Transverse colon (tissue), 4 donors: Measurements from ENCODE around the gene CHIC2. TPM values are rescaled to one million over a fixed set of nuclear protein-coding genes. Genes with fewer than 3 reads are reported as not detected.
A peak's percentile ranks its signal among the peaks of the same experiment; 100 is the strongest.

Experiments used
- DNase-seq: peaks from one replicate; pipeline ENCODE4 v3.0.0-alpha.2; 2019
- H3K27ac ChIP-seq, 4 donors: fragments of 200-600 bp; sonication (generic); 2 replicates each; pipeline ENCODE4 v1.5.1; 2016 to 2018; ENCODE audit warnings: inconsistent platforms in 4 of 4
- H3K27me3 ChIP-seq: fragments of 200-600 bp; sonication (generic); 2 replicates; pipeline ENCODE4 v1.5.1; 2017; ENCODE audit warnings: inconsistent platforms
- H3K36me3 ChIP-seq, 4 donors: fragments of 200-600 bp; sonication (generic); 2 replicates each; pipeline ENCODE4 v1.5.1; 2017 to 2019; ENCODE audit warnings: inconsistent platforms in 4 of 4
- H3K4me1 ChIP-seq, 4 donors: fragments of 200-600 bp; sonication (generic); 2 replicates each; pipeline ENCODE4 v1.5.1; 2017 to 2020; ENCODE audit warnings: inconsistent platforms in 4 of 4
- H3K4me3 ChIP-seq, 4 donors: fragments of 200-600 bp; sonication (generic); 1 replicate in 1 of 4; 2 replicates in 3 of 4; pipeline versions ENCODE4 v1.5.1 to v1.6.1; 2017 to 2019; ENCODE audit warnings: inconsistent platforms in 4 of 4
- H3K9me3 ChIP-seq, 2 donors: fragments of 200-600 bp; sonication (generic); 2 replicates each; pipeline ENCODE4 v1.5.1; 2017 to 2019; ENCODE audit warnings: inconsistent platforms in 2 of 2
- CTCF ChIP-seq, 5 experiments: fragments of 200-600 bp in 3 of 5; fragments of 450-650 bp in 2 of 5; sonication (generic) in 3 of 5; IDR thresholded peaks; 1 replicate in 2 of 5; 2 replicates in 3 of 5; pipeline ENCODE4 v1.5.1; 2016 to 2017; ENCODE audit warnings: antibody characterized with exemption in 5 of 5, inconsistent platforms in 3 of 5, mild to moderate bottlenecking in 2 of 5, moderate library complexity in 1 of 5
- EP300 ChIP-seq: sonication (generic); formaldehyde crosslinking; IDR thresholded peaks from one replicate; pipeline ENCODE4 v1.6.1; 2017; ENCODE audit warnings: antibody characterized with exemption, low read depth
- POLR2A ChIP-seq: fragments of 450-650 bp; IDR thresholded peaks from one replicate; pipeline ENCODE4 v1.6.1; 2016; ENCODE audit warnings: antibody characterized with exemption, mild to moderate bottlenecking, moderate library complexity
- POLR2AphosphoS5 ChIP-seq, 3 donors: sonication (generic); formaldehyde crosslinking; IDR thresholded peaks; one replicate each; pipeline ENCODE4 v1.6.1; 2016; ENCODE audit warnings: antibody characterized with exemption in 3 of 3
- WGBS, 2 donors: methylation state at CpG; one replicate each; pipeline ENCODE4 v1.1.5; 2018; ENCODE audit warnings: low coverage in 1 of 2; 5-methylcytosine and 5-hydroxymethylcytosine counted together
- in situ Hi-C, 4 donors: fragments of 200-750 bp; cut with MboI; loops; one replicate each; pipeline versions ENCODE4 v1.15.0 to v1.15.1; 2017; ENCODE audit warnings: low sequenced_read_pairs in 3 of 4, low pct_ligation_motif_present in 1 of 4, low pct_unique_long_range_greater_than_20kb in 1 of 4
- intact Hi-C: fragments of 100-400 bp; cut with DNase I; formaldehyde crosslinking; loops from one replicate; pipeline ENCODE4 v1.15.1; 2023; ENCODE audit warnings: low total_unique reads
- total RNA-seq, 4 donors: library from RNA; depleted of rRNA; stranded (reverse); fragments of >200 nt; gene quantifications; one replicate each; pipeline ENCODE4 v1.1.0, GENCODE V29; 2016

CHIC2 gene
- total RNA-seq, 4 donors from 2014 or later = 36.2 to 106 (median 52.0) TPM

GRCh38 chr4:54090404-54090803 is 26.0 kb upstream of the CHIC2 start:
- in situ Hi-C loops = no loop called here
- H3K9me3 ChIP-seq = no peaks in the 10 kb centered on the region
- TF ChIP-seq EP300 = no peak
- TF ChIP-seq POLR2AphosphoS5 (IDR thresholded peaks at IDR 0.05) = no peak
- TF ChIP-seq CTCF (IDR thresholded peaks at IDR 0.05) = no peak
- TF ChIP-seq POLR2A = no peak
- no peak overlapping the region for H3K27ac ChIP-seq
- no peak for DNase-seq
- no peaks in the 10 kb centered on the region for H3K36me3 ChIP-seq
- intact Hi-C loops = no loop called here
- no peak overlapping the region for H3K4me3 ChIP-seq
- peaks cover 0 to 31% (median 16%) of the 10 kb centered on the region in 4 donors for H3K4me1 ChIP-seq
- 88 to 90% methylated on average over 4 to 8 of the region's 8 CpGs for WGBS, 2 donors
- peaks cover 62% of the 10 kb centered on the region for H3K27me3 ChIP-seq

DNA sequence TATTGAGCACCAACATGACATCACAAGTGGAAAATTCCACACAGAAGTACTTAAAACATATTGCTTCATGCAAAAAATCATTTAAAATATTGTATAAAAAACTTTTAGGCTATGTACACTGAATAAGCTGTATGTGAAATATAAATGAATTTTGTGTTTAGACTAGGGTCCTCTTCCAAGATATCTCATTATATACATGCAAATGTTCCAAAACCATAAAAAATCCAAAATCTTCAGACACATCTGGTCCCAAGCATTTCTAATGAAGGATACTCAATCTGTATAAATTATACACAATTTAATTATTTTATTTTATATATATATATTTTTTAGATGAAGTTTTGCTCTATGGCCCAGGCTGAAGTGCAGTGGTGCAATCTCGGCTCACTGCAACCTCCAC is 25.5 kb upstream of the CHIC2 start:
- TF ChIP-seq EP300 (no peak), POLR2AphosphoS5 (IDR thresholded peaks at IDR 0.05) (no peak), POLR2A (no peak), CTCF (IDR thresholded peaks at IDR 0.05) (no peak)
- H3K4me1 ChIP-seq = peaks cover 0 to 31% (median 16%) of the 10 kb centered on the region in 4 donors
- H3K4me3 ChIP-seq = no peak overlapping the region
- intact Hi-C loops = no loop called here
- no peaks in the 10 kb centered on the region for H3K9me3 ChIP-seq
- in situ Hi-C loops = no loop called here
- WGBS, 2 donors = 100% methylated on average over 1 of the region's 1 CpG
- DNase-seq = no peak
- peaks cover 57% of the 10 kb centered on the region for H3K27me3 ChIP-seq
- no peaks in the 10 kb centered on the region for H3K36me3 ChIP-seq
- H3K27ac ChIP-seq = no peak overlapping the region

GRCh38 chr4:54085284-54085683 is 20.9 kb upstream of the CHIC2 start:
- Histone ChIP-seq H3K4me1 (peaks cover 0 to 8% (median 7%) of the 10 kb centered on the region in 4 donors), H3K27ac (no peak overlapping the region), H3K9me3 (no peaks in the 10 kb centered on the region), H3K36me3 (no peaks in the 10 kb centered on the region), H3K27me3 (peaks cover 17% of the 10 kb centered on the region), H3K4me3 (no peak overlapping the region)
- in situ Hi-C loops (no loop called here), intact Hi-C loops (no loop called here)
- TF ChIP-seq POLR2A = no peak
- TF ChIP-seq POLR2AphosphoS5 (IDR thresholded peaks at IDR 0.05) = no peak
- no peak for TF ChIP-seq EP300
- no peak for TF ChIP-seq CTCF (IDR thresholded peaks at IDR 0.05)
- no peak for DNase-seq
- WGBS, 2 donors = 85 to 87% methylated on average over 3 of the region's 3 CpGs

- Histone ChIP-seq H3K4me3 (no peak overlapping the region), H3K36me3 (no peaks in the 10 kb centered on the region), H3K27me3 (peaks cover 13% of the 10 kb centered on the region), H3K4me1 (peaks cover 0 to 8% (median 7%) of the 10 kb centered on the region in 4 donors), H3K9me3 (no peaks in the 10 kb centered on the region), H3K27ac (no peak overlapping the region)
- DNase-seq = peak; percentile 57
- intact Hi-C loops (no loop called here), in situ Hi-C loops (no loop called here)
- no peak for TF ChIP-seq CTCF (IDR thresholded peaks at IDR 0.05)
- peak in 2 of 3 donors; percentile 47 to 67 for TF ChIP-seq POLR2AphosphoS5 (IDR thresholded peaks at IDR 0.05)
- TF ChIP-seq POLR2A = no peak
- 36% methylated on average over 1 of the region's 1 CpG; no CpG with 5 or more reads in 1 of the 2 donors for WGBS, 2 donors
Measured at GRCh38 chr4:54082168-54082567, 17.8 kb upstream of the CHIC2 start.
